K562 (cell line): ENCODE data around the gene CACNB2. TPM values are rescaled to one million over a fixed set of nuclear protein-coding genes. Genes with fewer than 3 reads are reported as not detected.

Source experiments
- ATAC-seq: fragments of 200-7000 bp; cut with Tn5 transposase; 3 replicates; pipeline ENCODE4 v1.9.1; 2020; ENCODE audit warnings: moderate library complexity
- BruUV-seq: library from RNA; stranded (reverse); fragments of 400-500 nt; replicated peaks from 2 replicates; lab custom pipeline; 2021; lab: Mats Ljungman, UMichigan
- CTCF ChIA-PET: fragments of 300-600 bp; formaldehyde crosslinking; extraction: SDS; loops from one replicate; lab custom pipeline; 2021; ENCODE audit warnings: low intra/inter-chr PET ratio; lab: Yijun Ruan, JAX
- POLR2A ChIA-PET: fragments of 300-600, 350-650 bp; sonication (Branson Sonifier 250); formaldehyde crosslinking; extraction: SDS; loops from one replicate; lab custom pipeline; 2021; ENCODE audit warnings: antibody characterized with exemption, inconsistent platforms; lab: Yijun Ruan, JAX
- DNase-seq, 4 experiments: peaks; one replicate each; pipeline versions ENCODE4 v3.0.0 to v3.0.0-alpha.2; 2011 to 2018; ENCODE audit warnings: low spot score in 3 of 4, mixed read lengths in 3 of 4; ENCODE audit errors: extremely low read depth in 1 of 4
- FAIRE-seq: peaks from 2 replicates; lab custom pipeline; 2011; peaks lifted over from hg19 to GRCh38; lab: Jason Lieb, UNC
- H2AFZ ChIP-seq: 2 replicates; pipeline ENCODE4 v1.6.0; 2011; ENCODE audit warnings: low read depth, low read length, control low read depth, inconsistent platforms
- H3K27ac ChIP-seq: fragments of 200-600 bp; 3 replicates; pipeline ENCODE4 v1.8.0; 2011; ENCODE audit warnings: low read depth, mild to moderate bottlenecking, control low read depth, inconsistent platforms, low read length, moderate library complexity, mixed read lengths; ENCODE audit errors: extremely low read depth
- H3K27me3 ChIP-seq, 2 experiments: fragments of 300-600 bp in 1 of 2; 2 replicates in 1 of 2; 3 replicates in 1 of 2; pipeline versions ENCODE4 v1.6.0 to v1.8.0; 2011; ENCODE audit warnings: inconsistent platforms in 2 of 2, low read length in 2 of 2, mild to moderate bottlenecking in 1 of 2, mixed read lengths in 1 of 2, moderate library complexity in 1 of 2; ENCODE audit not compliant: control insufficient read depth in 2 of 2, insufficient read depth in 2 of 2
- H3K36me3 ChIP-seq: fragments of 300-600 bp; 3 replicates; pipeline ENCODE4 v1.8.0; 2011; ENCODE audit warnings: mild to moderate bottlenecking, low read length, inconsistent platforms; ENCODE audit not compliant: control insufficient read depth, insufficient read depth
- H3K4me1 ChIP-seq, 2 experiments: fragments of 200-600 bp in 1 of 2; replicated peaks in 1 of 2; 2 replicates in 1 of 2; 3 replicates in 1 of 2; pipeline versions ENCODE4 v1.5.1 to v1.8.0; 2011; ENCODE audit warnings: inconsistent platforms in 2 of 2, low read length in 2 of 2, mild to moderate bottlenecking in 1 of 2, mixed read lengths in 1 of 2, moderate library complexity in 1 of 2; ENCODE audit not compliant: control insufficient read depth in 2 of 2, insufficient read depth in 2 of 2
- H3K4me2 ChIP-seq: 2 replicates; pipeline ENCODE4 v1.6.1; 2011; ENCODE audit warnings: low read length, control low read depth, inconsistent platforms, mixed read lengths; ENCODE audit not compliant: insufficient read depth
- H3K4me3 ChIP-seq: fragments of 200-600 bp; sonication (generic), shearing (Covaris generic); 2 replicates; pipeline ENCODE4 v1.5.1; 2016; ENCODE audit warnings: control low read depth, inconsistent platforms
- H3K79me2 ChIP-seq: fragments of 200-600 bp; 3 replicates; pipeline ENCODE4 v1.8.0; 2011; ENCODE audit warnings: low read length, inconsistent platforms; ENCODE audit not compliant: control insufficient read depth, insufficient read depth
- H3K9ac ChIP-seq, 2 experiments: 2 replicates each; pipeline versions ENCODE4 v1.6.0 to v1.6.1; 2011; ENCODE audit warnings: low read depth in 2 of 2, low read length in 2 of 2, control low read depth in 1 of 2, inconsistent platforms in 1 of 2, mild to moderate bottlenecking in 1 of 2, mixed read lengths in 1 of 2; ENCODE audit not compliant: insufficient read depth in 1 of 2
- H3K9me1 ChIP-seq: one replicate; pipeline ENCODE4 v1.6.0; 2011; ENCODE audit warnings: inconsistent platforms, mild to moderate bottlenecking, low read length, moderate library complexity; ENCODE audit not compliant: control insufficient read depth, insufficient read depth
- H3K9me3 ChIP-seq: replicated peaks from 2 replicates; pipeline ENCODE4 v1.5.1; 2011; ENCODE audit warnings: low read depth, low read length, inconsistent platforms; ENCODE audit not compliant: control insufficient read depth, insufficient read depth
- H4K20me1 ChIP-seq: replicated peaks from 2 replicates; pipeline ENCODE4 v1.6.1; 2011; ENCODE audit warnings: low read length, inconsistent platforms, mixed read lengths; ENCODE audit not compliant: control insufficient read depth, insufficient read depth
- ARID2 ChIP-seq: fragments of 450-650 bp; IDR thresholded peaks from 2 replicates; pipeline ENCODE4 v1.6.1; 2017; ENCODE audit warnings: antibody characterized with exemption, mild to moderate bottlenecking
- BCL6 ChIP-seq: fragments of 250-450 bp; sonication (Bioruptor Pico); IDR thresholded peaks from 2 replicates; pipeline ENCODE4 v1.4.0; 2020
- DIDO1 ChIP-seq: fragments of 450-650 bp; IDR thresholded peaks from 2 replicates; pipeline ENCODE4 v1.6.1; 2016; ENCODE audit warnings: low read depth, missing biosample characterization, missing genetic modification characterization
- DMBX1 ChIP-seq: fragments of 250-450 bp; sonication (Bioruptor Pico); IDR thresholded peaks from 2 replicates; pipeline ENCODE4 v1.8.0; 2022; ENCODE audit warnings: inconsistent platforms, mild to moderate bottlenecking, moderate library complexity, borderline replicate concordance
- E2F3 ChIP-seq: fragments of 250-450 bp; sonication (Bioruptor Pico); IDR thresholded peaks from 2 replicates; pipeline ENCODE4 v1.4.0; 2020; ENCODE audit warnings: mild to moderate bottlenecking
- HNRNPLL ChIP-seq: fragments of 200-400 bp; formaldehyde crosslinking; IDR thresholded peaks from 2 replicates; pipeline ENCODE4 v1.6.1; 2017; ENCODE audit warnings: low read length, low read depth, mild to moderate bottlenecking; ENCODE audit not compliant: poor library complexity, severe bottlenecking
- MTA1 ChIP-seq: fragments of 450-650 bp; IDR thresholded peaks from 2 replicates; pipeline ENCODE4 v1.6.1; 2017; ENCODE audit warnings: borderline replicate concordance
- NFRKB ChIP-seq: fragments of 450-650 bp; IDR thresholded peaks from 2 replicates; pipeline ENCODE4 v1.6.1; 2016; ENCODE audit warnings: low read depth
- NR0B1 ChIP-seq: fragments of 450-650 bp; IDR thresholded peaks from one replicate; pipeline ENCODE4 v1.6.1; 2018; ENCODE audit warnings: mild to moderate bottlenecking, moderate library complexity; ENCODE audit not compliant: partially characterized antibody
- SP1 ChIP-seq: sonication (generic); formaldehyde crosslinking; IDR thresholded peaks from 2 replicates; pipeline ENCODE4 v1.8.1; 2022; ENCODE audit warnings: mild to moderate bottlenecking, missing genetic modification reagents
- TBL1XR1 ChIP-seq, 2 experiments: IDR thresholded peaks; 2 replicates each; pipeline ENCODE4 v1.6.1; 2012; ENCODE audit warnings: improper control_type of control experiment in 2 of 2, low read length in 2 of 2, mild to moderate bottlenecking in 1 of 2
- ZNF212 ChIP-seq: fragments of 450-650 bp; formaldehyde crosslinking; IDR thresholded peaks from 2 replicates; pipeline ENCODE4 v1.4.0; 2020; ENCODE audit warnings: mild to moderate bottlenecking
- ZNF551 ChIP-seq: fragments of 250-450 bp; sonication (Bioruptor Pico); IDR thresholded peaks from 2 replicates; pipeline ENCODE4 v1.5.0; 2021; ENCODE audit warnings: mild to moderate bottlenecking, moderate library complexity
- WGBS: fragments of 100-300 bp; shearing (Covaris generic); methylation state at CpG from one replicate; pipeline ENCODE4 v1.1.6; 2016; ENCODE audit warnings: low coverage, mixed read lengths; ENCODE audit not compliant: insufficient coverage; ENCODE audit errors: missing lambda C conversion rate; 5-methylcytosine and 5-hydroxymethylcytosine counted together
- in situ Hi-C: fragments of 300-500 bp; cut with MboI; formaldehyde crosslinking; loops from 4 replicates; pipeline ENCODE4 v1.15.0; 2018; ENCODE audit warnings: inconsistent platforms, mixed read lengths
- intact Hi-C: fragments of 100-400 bp; cut with micrococcal nuclease; formaldehyde crosslinking; loops from 2 replicates; pipeline ENCODE4 v1.14.2; 2022
- polyA plus RNA-seq, 8 experiments: library from polyadenylated mRNA; depleted of rRNA in 4 of 8; stranded (reverse) in 5 of 8; unstranded in 3 of 8; fragments of >200 nt; fragmentation: Nextera tagmentation in 2 of 8; fragmentation: Illumina TruSeq in 1 of 8; extraction: Ambion mirVana in 2 of 8; extraction: Trizol in 1 of 8; gene quantifications; 2 replicates each; pipeline versions ENCODE4 v1.2.1 to v1.2.3, GENCODE V29; 2011 to 2014; ENCODE audit warnings: inconsistent platforms in 1 of 8, missing spikeins in 1 of 8
- total RNA-seq, 7 experiments: library from RNA; depleted of rRNA in 6 of 7; stranded (reverse); fragments of >200 nt in 6 of 7; fragmentation: Illumina TruSeq in 2 of 7; extraction: Trizol in 2 of 7; gene quantifications; 2 replicates each; pipeline versions ENCODE4 v1.2.1 to v1.2.3, GENCODE V29; 2011 to 2021; ENCODE audit warnings: low replicate concordance in 1 of 7
- TF ChIP-seq, protein P1 (sequence below): fragments of 250-450 bp; sonication (Bioruptor Pico); IDR thresholded peaks from 2 replicates; pipeline ENCODE4 v1.4.0; 2020; ENCODE audit warnings: mild to moderate bottlenecking, moderate library complexity, borderline replicate concordance
- TF ChIP-seq, protein P2 (sequence below): fragments of 450-650 bp; IDR thresholded peaks from 2 replicates; pipeline ENCODE4 v1.6.1; 2017; ENCODE audit warnings: mild to moderate bottlenecking, moderate library complexity

CACNB2 gene
- total and polyA plus RNA-seq, 9 of the 15 experiments (the other 6 are each of a cell fraction or from before 2014, with no cell fraction given) = 1.8 to 2.2 TPM; not detected in 7

DNA sequence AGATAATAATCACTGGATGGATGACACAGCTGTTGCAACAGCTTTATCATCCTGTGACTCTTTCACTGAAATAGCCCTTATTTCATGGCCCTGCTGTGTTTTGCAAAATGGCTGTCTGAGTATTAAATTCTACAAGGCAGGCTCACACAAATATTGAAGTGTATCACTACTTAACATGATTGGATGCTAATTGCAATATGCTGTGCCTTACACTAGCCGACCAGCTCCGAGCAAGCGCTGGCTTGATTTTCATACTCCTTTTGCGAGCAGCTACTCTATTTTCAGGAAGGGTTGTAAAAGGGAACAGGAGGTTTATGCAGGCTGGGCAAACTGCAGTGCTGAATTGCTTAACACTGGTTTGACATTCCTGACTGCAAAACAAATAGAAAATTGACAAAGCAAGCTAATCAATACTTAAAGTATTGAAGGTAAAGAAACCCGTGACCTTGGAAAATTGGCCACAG, 121.6 kb downstream of the CACNB2 start (continued):
- TF ChIP-seq, protein P1, sequence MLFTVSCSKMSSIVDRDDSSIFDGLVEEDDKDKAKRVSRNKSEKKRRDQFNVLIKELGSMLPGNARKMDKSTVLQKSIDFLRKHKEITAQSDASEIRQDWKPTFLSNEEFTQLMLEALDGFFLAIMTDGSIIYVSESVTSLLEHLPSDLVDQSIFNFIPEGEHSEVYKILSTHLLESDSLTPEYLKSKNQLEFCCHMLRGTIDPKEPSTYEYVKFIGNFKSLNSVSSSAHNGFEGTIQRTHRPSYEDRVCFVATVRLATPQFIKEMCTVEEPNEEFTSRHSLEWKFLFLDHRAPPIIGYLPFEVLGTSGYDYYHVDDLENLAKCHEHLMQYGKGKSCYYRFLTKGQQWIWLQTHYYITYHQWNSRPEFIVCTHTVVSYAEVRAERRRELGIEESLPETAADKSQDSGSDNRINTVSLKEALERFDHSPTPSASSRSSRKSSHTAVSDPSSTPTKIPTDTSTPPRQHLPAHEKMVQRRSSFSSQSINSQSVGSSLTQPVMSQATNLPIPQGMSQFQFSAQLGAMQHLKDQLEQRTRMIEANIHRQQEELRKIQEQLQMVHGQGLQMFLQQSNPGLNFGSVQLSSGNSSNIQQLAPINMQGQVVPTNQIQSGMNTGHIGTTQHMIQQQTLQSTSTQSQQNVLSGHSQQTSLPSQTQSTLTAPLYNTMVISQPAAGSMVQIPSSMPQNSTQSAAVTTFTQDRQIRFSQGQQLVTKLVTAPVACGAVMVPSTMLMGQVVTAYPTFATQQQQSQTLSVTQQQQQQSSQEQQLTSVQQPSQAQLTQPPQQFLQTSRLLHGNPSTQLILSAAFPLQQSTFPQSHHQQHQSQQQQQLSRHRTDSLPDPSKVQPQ (CRISPR knock-in tag) = no peak

GRCh38 chr10:18264466-18265050, 124.3 kb downstream of the CACNB2 start:
- Histone ChIP-seq H3K4me3 (no peak overlapping the region), H4K20me1 (no peaks in the 10 kb centered on the region), H3K9ac (no peak overlapping the region), H3K27ac (no peak overlapping the region), H3K9me1 (no peaks in the 10 kb centered on the region), H3K4me2 (no peak overlapping the region), H2AFZ (no peak overlapping the region), H3K79me2 (no peaks in the 10 kb centered on the region), H3K9me3 (no peaks in the 10 kb centered on the region), H3K36me3 (no peaks in the 10 kb centered on the region), H3K27me3 (peaks cover 0 to 4% of the 10 kb centered on the region in 2 experiments; a peak in 3 of 5 replicates), H3K4me1 (no peaks in the 10 kb centered on the region)
- BruUV-seq = no TSS peak
- 0% methylated on average over 5 of the region's 5 CpGs for WGBS
- ChIA-PET POLR2A (interaction anchor here (0.5 to 1.0 kb wide), 2 partner anchors 102 to 436 kb away, joined by 3 read pairs; no protein-coding TSS in a partner anchor), CTCF (no interaction called here)
- intact Hi-C loops (no loop called here), in situ Hi-C loops (no loop called here)
- no peak for FAIRE-seq
- ATAC-seq = no peak
- no peak for DNase-seq
- TF ChIP-seq MTA1 (no peak), TBL1XR1 (IDR thresholded peaks at IDR 0.05; ENCODE audit: low read length in 2 of 2) (no peak), NR0B1 (no peak), ZNF551 (CRISPR knock-in tag) (no peak), DMBX1 (no peak), SP1 (CRISPR knock-in tag) (no peak), ZNF212 (no peak), HNRNPLL (no peak), BCL6 (CRISPR knock-in tag) (no peak), DIDO1 (tag) (no peak), E2F3 (CRISPR knock-in tag) (no peak), ARID2 (no peak), NFRKB (no peak)
- TF ChIP-seq, protein P2, sequence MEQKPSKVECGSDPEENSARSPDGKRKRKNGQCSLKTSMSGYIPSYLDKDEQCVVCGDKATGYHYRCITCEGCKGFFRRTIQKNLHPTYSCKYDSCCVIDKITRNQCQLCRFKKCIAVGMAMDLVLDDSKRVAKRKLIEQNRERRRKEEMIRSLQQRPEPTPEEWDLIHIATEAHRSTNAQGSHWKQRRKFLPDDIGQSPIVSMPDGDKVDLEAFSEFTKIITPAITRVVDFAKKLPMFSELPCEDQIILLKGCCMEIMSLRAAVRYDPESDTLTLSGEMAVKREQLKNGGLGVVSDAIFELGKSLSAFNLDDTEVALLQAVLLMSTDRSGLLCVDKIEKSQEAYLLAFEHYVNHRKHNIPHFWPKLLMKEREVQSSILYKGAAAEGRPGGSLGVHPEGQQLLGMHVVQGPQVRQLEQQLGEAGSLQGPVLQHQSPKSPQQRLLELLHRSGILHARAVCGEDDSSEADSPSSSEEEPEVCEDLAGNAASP = no peak
